GM18502 (cell line): ENCODE measurements around the gene BBS2.
A peak's percentile ranks its signal among the peaks of the same experiment; 100 is the strongest.
"Not testable (repeated sequence)": the region's sequence is repeated elsewhere in the genome, so short reads cannot be mapped to it uniquely, and the experiment has no call there.

Source experiments
- ATAC-seq: cut with Tn5 transposase; IDR thresholded peaks from one replicate; pipeline ENCODE4 v1.9.1; 2021; ENCODE audit warnings: mild to moderate bottlenecking; ENCODE audit not compliant: unreplicated experiment, poor library complexity

Gene BBS2

DNA sequence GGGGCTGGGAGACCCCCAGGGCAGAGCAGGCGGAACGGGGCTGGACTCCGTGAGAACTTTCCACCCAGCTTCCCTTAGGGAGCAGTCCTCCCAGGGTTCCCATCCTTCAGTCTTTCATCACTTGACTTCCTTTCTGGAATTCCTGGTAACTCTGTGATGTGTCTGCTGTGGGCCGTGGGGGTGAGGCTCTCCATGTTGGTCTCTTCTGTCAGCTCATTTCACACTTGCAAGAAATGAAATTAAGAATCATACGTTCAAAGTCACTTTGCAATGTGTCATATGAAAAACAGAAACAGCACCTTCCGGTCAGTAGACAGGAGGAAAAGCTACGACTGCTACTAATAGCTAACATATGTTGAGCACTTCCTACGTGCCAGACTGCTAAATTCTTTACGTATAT, 5.4 kb upstream of the BBS2 start:
- ATAC-seq: no peak

DNA sequence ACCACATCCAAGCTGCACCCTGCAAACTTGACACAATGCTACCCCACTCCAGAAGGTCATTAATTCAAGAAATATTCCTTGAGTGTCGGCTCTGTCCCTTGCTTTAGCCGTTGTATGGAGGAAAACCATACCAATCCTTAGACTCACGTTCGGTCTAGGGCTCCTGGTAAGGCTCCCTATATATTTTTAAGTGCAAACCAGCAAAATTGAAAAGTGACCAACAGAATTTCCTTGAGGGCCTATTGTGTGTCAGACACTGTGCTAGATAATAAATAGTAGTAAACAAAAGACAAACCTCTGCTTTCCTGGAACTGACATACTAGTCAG, 390 bp upstream of the BBS2 start:
- ATAC-seq: no peak

DNA sequence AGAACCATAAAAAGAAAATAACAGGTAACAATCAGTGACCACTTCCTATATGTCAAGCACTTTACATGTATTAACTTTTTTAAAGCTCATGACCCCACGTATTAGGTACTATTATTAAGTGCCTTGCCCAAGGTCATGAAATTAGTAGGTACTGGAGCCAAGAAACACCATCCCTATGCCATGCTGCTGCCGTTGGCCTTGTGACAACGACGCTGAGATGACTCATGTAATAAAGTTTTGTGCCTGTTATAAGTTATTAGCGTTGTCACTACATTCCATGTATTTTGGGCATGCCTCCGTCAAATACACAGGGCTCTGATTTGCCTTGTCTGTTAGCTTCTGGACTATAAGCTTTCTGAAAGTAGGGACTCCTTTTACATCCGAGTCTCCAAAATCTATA, 1.4 kb downstream of the BBS2 start:
- ATAC-seq: no peak

DNA sequence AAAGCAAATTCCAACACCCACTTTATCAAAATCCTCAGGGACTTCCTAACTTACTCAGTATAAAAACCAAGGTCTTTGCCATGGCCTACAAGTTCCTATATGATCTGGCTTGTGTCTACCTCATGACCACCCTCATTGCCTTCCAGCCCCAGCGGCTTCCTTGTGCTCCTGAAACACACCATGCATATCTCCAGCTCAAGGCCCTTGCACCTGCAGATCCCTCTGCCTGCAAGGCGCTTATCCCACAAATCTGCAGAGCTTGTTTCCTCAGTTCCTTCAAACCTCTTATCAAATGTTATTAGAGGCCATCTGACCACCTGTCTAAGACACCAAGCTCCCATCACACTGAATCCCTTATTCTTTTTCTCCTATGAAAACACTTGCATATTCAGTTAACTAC, 2.6 kb downstream of the BBS2 start:
- ATAC-seq: no peak

- no peak for ATAC-seq
These were observed 4.2 kb downstream of the BBS2 start for GRCh38 chr16:56515665-56516064.

DNA sequence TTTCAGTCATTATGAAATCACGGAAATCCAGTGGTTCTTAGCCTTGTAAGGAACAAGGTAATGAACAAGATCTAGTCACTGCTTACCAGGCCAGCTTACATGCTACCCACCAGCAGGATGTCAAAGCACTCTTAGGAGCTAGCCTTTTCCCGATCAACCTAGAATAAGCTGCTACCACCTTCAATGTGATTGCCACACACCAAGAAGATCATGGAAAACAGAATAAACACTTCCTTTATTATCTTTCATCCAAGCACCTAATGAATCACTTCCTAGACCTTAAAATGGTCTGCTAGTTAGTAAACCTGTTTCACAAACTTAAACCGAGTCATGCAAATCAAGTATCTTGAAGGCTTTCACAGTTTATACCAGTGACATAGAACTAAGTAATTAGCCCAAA, 5.0 kb downstream of the BBS2 start:
- no peak for ATAC-seq

- peak; percentile 48 for ATAC-seq
These were observed 5.9 kb downstream of the BBS2 start for GRCh38 chr16:56513972-56514371.

- ATAC-seq: no peak
These were observed 6.7 kb downstream of the BBS2 start for GRCh38 chr16:56513091-56513490.

- no peak for ATAC-seq
These were observed 7.8 kb downstream of the BBS2 start for GRCh38 chr16:56512025-56512424.

GRCh38 chr16:56510544-56510943, 9.3 kb downstream of the BBS2 start:
- no peak for ATAC-seq

- no peak for ATAC-seq
These were observed 12.9 kb downstream of the BBS2 start for GRCh38 chr16:56506941-56507340.

GRCh38 chr16:56505181-56505580, 14.6 kb downstream of the BBS2 start:
- no peak for ATAC-seq

DNA sequence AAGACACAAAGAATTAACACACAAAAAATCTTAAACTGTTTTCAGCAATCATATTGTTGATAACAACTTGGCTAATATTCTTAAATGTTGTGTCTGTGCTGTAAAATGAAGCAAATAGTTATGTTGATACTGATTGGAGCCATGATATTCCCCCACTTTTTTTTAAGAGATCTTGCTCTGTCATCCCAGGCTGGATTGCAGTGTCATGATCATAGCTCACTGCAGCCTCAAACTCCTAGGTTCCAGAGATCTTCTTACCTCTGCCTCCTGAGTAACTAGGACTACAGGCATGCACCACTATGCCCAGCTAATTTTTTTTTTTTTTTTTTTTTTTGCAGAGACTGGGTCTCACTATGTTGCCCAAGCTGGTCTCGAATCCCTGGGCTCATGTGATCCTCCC, 26.0 kb downstream of the BBS2 start:
- no peak for ATAC-seq

DNA sequence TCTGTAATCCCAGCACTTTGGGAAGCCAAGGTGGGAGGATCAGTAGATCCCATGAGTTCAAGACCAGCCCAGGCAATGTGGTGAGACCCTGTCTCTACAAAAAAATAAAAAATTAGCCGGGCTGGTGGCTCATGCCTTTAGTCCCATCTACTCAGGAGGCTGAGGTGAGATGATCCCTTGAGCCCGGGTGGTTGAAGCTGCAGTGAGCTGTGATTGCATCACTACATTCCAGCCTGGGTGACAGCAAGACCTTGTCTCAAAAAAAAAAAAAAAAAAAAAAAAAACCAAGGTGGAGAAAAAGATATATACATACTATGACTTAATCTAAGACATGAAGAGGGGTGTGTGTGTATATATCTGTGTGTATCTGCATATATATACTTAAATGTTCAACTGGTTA, 26.7 kb downstream of the BBS2 start:
- ATAC-seq: no peak

- no peak for ATAC-seq
These were observed 28.1 kb downstream of the BBS2 start for GRCh38 chr16:56491657-56492261.

GRCh38 chr16:56488868-56489267, 31.0 kb downstream of the BBS2 start:
- ATAC-seq: not testable (repeated sequence)

DNA sequence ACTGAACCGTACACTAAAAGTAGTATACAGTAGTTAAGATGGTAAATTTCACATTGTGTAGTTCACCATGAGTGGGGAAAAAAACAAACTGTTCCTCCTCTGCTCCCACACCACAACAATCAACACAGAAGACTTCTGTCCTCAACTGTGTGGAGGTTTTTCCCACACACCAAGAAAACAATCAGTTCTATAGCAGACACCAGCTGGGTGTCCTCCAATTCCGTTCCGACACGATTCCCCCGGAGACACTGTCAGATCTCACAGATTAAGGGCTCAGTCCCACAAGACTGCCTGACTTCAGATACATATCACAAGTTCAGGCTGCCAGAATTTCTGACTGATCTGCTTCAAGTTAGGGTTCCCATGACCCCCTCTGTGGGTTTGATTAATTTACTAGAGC, 31.8 kb downstream of the BBS2 start:
- no peak for ATAC-seq

DNA sequence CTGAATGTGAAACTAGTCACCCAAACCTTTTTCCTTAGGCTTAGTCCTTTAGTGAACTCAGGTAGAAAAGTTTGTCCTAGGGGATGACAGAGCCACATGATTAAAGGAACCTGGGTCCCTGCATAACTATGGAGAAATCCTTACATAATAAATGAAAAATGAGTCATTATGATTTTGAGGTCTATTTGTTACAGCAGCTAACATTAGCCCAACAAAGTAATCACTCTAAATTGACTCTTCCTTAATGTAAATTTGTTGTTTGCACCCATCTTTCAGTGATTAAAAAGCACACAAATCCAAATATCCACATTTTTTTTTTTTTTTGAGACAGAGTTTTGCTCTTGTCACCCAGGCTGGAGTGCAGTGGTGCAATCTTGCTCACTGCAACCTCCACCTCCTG, 36.4 kb downstream of the BBS2 start:
- no peak for ATAC-seq

DNA sequence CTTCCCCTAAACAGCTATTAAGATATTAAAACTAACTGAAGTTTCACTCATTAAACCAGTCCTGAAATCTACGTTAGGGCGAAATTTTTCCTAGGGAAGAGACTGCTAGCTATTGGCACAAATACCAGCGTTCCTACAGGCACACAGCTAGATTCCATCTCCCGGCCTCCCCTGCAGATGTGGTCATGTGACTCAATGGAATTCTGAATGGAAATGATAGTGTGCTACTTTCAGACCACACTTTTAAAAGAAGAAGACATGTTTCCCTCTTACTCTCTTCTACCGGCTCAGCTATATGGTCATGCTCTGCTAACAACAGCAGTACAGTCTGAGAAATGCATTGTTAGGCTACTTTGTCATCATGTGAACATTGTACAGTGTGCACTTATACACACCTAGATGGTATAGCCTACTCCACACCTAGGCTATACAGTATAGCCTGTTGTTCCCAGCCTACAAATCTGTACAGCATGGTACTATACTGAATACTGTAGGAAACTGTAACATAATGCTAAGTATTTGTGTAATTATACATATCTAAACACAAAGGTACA, 37.1 kb downstream of the BBS2 start:
- ATAC-seq: no peak

- ATAC-seq: no peak
These were observed 38.2 kb downstream of the BBS2 start for GRCh38 chr16:56481468-56482122.

- ATAC-seq: no peak
These were observed 38.9 kb downstream of the BBS2 start for GRCh38 chr16:56480776-56481467.

DNA sequence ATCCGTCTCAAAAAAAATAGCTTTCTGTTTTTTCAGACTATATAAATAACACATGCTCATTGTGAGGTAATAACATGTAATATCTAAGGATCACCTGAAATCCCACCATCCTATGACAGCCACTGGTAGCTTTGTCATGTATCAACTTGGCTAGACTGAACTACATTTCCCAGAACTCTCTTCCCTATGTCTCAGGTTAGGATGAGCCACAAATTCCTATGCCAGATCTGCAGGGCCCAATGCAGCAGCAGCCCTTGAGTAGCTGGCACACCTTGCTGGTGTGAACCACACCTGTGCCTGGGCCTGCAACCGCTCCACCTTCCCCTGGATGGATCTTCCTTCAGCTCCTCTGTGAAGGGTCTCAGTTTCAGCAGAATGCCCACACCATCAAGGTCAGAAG, 40.4 kb downstream of the BBS2 start:
- no peak for ATAC-seq
